NK-92 (cell line): ENCODE measurements around the gene KLHL18.
"Not testable (repeated sequence)": the region's sequence is repeated elsewhere in the genome, so short reads cannot be mapped to it uniquely, and the experiment has no call there.

Experiments used
- DNase-seq: peaks from one replicate; lab custom pipeline; 2025; ENCODE audit not compliant: unreplicated experiment; lab: John Stamatoyannopoulos, UW

Gene KLHL18

GRCh38 chr3:47273564-47273963, 9.2 kb upstream of the KLHL18 start:
- no peak for DNase-seq

- no peak for DNase-seq
These were observed 8.1 kb upstream of the KLHL18 start for GRCh38 chr3:47274652-47275051.

GRCh38 chr3:47276558-47276957, 6.2 kb upstream of the KLHL18 start:
- DNase-seq, result no peak

- no peak for DNase-seq
These were observed 2.2 kb upstream of the KLHL18 start for GRCh38 chr3:47280519-47280918.

GRCh38 chr3:47283193-47283537, 421 bp downstream of the KLHL18 start:
- DNase-seq, result no peak

GRCh38 chr3:47283591-47284364, 1.0 kb downstream of the KLHL18 start:
- DNase-seq, result no peak

GRCh38 chr3:47288966-47289910, 6.5 kb downstream of the KLHL18 start:
- no peak for DNase-seq

- DNase-seq, result no peak
These were observed 8.5 kb downstream of the KLHL18 start for GRCh38 chr3:47291158-47291753.

GRCh38 chr3:47291754-47292420, 9.1 kb downstream of the KLHL18 start:
- DNase-seq, result not testable (repeated sequence)

GRCh38 chr3:47293822-47294221, 11.1 kb downstream of the KLHL18 start:
- no peak for DNase-seq

- DNase-seq, result no peak
These were observed 11.6 kb downstream of the KLHL18 start for GRCh38 chr3:47294392-47294791.

GRCh38 chr3:47295322-47295721, 12.6 kb downstream of the KLHL18 start:
- DNase-seq, result no peak

GRCh38 chr3:47295976-47296375, 13.2 kb downstream of the KLHL18 start:
- DNase-seq, result no peak

GRCh38 chr3:47296562-47297302, 14.0 kb downstream of the KLHL18 start:
- no peak for DNase-seq

- no peak for DNase-seq
These were observed 15.7 kb downstream of the KLHL18 start for GRCh38 chr3:47298439-47298838.

- DNase-seq, result no peak
These were observed 16.9 kb downstream of the KLHL18 start for GRCh38 chr3:47299381-47300318.

GRCh38 chr3:47301456-47301855, 18.7 kb downstream of the KLHL18 start:
- DNase-seq, result no peak

GRCh38 chr3:47306022-47306421, 23.3 kb downstream of the KLHL18 start:
- no peak for DNase-seq

GRCh38 chr3:47309231-47309630, 26.5 kb downstream of the KLHL18 start:
- DNase-seq, result not testable (repeated sequence)
